GM12874 (cell line): ENCODE results near the gene HOXC11.

Experiments
- TF ChIP-seq, protein P1 (sequence below): IDR thresholded peaks from 2 replicates; pipeline ENCODE4 v1.5.1; 2011; ENCODE audit warnings: low read depth, mild to moderate bottlenecking, control low read depth, low read length, moderate library complexity; ENCODE audit not compliant: insufficient read depth

Gene HOXC11

DNA sequence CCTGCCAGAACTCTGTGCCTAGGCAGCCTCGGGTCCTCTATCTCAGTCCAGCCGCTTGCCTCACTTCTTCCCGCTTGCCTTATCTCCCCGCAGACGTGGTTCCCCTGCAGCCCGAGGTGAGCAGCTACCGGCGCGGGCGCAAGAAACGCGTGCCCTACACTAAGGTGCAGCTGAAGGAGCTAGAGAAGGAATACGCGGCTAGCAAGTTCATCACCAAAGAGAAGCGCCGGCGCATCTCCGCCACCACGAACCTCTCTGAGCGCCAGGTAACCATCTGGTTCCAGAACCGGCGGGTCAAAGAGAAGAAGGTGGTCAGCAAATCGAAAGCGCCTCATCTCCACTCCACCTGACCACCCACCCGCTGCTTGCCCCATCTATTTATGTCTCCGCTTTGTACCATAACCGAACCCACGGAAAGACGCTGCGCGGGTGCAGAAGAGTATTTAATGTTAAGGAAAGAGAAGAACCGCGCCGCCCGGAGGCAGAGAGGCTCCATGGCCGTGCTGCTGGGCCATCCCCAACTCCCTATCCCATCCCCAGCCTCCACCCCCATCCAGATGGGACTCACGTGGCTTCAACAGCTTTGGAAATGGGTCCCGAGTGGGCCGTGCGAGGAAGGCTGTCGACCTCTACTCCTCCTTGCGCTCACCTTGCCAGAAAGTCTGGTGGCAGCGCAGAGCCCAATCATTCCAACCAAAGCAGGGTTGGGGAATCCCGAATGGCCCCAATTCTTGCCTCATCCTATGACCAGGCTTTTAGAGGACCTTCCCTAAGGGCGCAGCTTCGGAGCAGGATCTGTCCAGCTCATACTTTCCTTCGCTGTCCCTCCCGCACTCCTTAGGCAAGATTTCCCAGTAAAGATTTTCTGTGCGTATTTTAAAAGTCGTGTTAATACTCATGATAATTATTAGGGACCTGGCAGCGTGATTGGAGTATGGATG is 27.7 kb upstream of the HOXC11 start:
- TF ChIP-seq, protein P1, sequence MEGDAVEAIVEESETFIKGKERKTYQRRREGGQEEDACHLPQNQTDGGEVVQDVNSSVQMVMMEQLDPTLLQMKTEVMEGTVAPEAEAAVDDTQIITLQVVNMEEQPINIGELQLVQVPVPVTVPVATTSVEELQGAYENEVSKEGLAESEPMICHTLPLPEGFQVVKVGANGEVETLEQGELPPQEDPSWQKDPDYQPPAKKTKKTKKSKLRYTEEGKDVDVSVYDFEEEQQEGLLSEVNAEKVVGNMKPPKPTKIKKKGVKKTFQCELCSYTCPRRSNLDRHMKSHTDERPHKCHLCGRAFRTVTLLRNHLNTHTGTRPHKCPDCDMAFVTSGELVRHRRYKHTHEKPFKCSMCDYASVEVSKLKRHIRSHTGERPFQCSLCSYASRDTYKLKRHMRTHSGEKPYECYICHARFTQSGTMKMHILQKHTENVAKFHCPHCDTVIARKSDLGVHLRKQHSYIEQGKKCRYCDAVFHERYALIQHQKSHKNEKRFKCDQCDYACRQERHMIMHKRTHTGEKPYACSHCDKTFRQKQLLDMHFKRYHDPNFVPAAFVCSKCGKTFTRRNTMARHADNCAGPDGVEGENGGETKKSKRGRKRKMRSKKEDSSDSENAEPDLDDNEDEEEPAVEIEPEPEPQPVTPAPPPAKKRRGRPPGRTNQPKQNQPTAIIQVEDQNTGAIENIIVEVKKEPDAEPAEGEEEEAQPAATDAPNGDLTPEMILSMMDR, result no peak

DNA sequence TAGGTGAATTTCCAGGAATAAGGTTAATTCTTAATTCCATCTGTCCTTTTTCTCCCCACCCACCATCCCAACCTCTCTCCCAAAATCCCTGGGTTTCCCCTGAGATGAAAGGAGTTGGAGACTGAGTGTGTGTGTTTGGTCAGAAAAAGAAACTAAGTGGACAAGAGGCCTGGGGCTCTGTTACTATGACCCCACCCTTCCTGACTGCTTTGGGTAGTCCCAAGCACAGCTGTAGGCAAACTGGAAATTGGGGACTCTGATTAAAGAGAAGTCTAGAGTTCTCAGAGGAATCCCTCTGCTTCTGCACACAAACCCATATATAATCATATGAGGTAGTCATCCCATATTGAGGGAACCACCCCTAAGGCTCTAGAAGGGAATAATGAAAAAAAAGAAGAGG is 25.2 kb upstream of the HOXC11 start:
- TF ChIP-seq, protein P1, result no peak

DNA sequence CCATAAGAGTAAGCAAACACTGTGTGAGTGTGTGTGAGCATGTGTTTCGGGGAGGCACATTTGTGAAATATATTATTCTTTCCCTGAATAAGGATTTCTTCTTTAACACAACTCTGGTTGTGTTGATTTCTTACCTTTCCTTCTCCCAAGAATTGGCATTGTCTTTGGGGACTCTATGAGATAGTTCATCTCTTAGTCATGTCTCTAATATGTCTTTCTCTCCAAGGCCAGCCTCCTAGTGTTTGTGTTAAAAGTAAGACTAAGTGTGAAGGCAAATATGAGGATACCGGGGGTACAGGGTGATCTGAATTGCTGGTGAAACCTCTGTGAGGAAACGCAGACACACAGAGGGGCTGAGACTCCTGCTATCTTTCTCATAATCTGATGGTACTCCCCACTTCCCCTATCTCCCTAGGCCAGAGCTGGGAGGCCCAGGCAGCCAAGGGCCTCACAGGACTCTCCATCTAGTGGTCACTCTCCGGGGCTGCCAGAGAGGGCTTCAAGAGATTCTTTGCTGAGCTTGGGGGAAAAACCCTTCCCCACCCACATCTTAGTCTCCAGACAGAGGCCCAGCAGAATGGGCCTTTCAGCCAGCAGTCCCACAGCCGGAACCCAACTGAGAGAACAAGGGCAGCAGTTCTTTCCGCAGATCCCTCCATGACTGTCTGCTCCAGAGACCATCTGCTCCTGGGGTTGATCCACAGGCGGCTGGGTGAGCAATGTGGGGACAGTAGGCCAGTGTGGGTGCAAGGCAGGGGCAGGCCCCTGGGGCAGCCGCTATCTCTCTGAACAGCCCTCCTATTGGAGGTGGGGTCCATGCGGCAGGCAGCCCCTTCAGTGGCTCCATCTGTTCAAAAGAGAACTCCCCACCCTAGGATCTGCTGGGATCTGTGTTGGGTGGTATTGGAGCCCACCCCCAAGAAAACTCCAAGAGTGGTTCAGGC is 24.0 kb upstream of the HOXC11 start:
- TF ChIP-seq, protein P1, result no peak

DNA sequence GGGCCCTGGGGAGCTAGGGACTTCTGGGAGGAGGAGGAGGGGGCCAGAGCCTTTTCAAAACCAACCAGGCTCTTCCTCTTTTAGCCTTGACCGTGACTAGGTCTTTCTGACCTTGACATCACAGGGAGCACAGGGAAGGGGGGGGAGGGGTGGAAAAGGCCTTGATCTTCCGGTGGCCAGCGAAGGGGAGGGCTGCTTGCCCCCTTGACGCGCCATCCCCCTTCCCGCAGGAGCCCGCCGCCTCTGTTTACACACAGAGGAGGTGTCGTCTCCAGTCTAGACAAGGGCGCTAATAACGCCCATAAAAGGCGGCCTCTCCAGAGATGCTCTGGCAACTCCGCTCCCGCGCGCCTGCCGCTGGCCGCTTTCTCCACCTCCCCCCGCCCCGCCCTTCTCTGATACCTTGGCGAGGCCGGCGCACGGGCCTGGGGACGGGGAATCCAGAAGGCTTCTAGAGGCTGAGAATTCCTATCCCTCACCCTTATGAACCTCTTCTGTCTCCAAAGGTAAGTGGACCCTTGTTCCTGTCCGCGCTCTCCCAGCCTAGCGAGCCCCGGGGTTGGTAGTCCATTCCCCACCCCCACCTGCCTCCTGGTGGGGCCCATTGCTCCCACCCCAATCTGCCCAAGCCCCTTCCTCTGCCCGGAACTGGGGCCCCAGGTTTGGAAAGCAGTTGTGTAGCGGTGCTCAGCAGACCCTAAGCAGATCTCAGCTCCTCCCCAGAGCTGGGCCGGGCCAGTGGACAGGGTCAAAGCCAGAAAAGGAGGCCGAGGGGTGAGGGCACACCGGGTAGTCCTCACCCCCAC is 23.1 kb upstream of the HOXC11 start:
- TF ChIP-seq, protein P1, result no peak

DNA sequence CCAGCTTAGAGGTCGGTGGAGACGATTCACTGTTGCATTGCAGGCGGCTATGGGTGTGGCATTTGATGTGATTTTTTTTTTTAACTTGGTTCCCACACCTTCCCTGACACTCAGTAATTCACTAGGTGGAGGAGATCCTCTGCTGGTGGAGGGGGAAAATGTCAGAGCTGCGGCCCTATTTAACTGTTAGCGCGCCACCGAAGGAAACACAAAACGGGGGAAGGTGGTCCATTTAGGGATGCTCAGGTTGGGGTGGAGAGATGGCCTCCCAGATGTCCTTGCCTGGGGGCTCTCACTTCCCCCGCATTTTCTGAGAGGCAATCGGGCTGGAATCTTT is 22.5 kb upstream of the HOXC11 start:
- TF ChIP-seq, protein P1, result no peak

DNA sequence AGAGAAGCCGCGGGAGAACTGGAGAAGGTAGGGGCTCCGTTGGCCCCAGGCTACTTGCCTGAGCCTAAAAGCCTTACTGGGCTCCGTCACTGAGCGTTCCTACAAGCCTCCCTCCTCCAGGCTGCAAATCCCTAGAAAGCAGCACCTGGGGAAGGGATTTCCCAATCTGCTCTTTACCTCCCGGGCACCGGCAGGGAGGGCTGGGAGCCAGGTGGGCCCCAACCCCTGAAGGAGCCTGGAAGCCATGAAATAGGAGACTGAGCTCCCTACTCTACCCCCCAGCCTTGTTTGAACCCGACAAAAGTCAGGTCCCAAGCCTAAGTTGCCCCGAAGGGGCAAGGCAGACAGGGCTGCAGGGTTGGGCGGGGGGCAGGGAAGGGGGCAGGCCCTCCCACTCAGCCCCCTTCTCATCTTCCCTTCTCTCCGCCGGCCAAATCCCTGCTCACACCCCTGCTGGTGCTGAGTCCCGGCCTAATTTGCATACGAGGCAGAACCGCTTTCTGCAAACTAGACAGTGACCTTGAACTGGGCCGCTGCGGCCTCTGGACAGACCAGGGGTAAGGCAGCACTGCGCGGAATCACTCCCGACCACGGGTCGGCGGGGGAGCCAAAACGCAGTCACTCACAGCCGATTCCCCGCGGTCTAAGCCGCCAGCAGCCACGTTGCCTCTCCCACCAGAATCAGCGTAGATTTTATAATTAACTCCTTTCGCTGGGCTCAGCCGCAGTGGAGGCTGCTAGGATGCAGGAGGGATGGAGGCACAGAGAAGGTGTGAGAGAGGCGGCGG is 21.9 kb upstream of the HOXC11 start:
- TF ChIP-seq, protein P1, result no peak
